ENCODE results near the gene TBC1D22B. TPM values are rescaled to one million over a fixed set of nuclear protein-coding genes. Genes with fewer than 3 reads are reported as not detected.
A peak's percentile ranks its signal among the peaks of the same experiment; 100 is the strongest.

Gene TBC1D22B
- total and polyA plus RNA-seq, 2 donors, result 7.7 to 8.8 TPM

DNA sequence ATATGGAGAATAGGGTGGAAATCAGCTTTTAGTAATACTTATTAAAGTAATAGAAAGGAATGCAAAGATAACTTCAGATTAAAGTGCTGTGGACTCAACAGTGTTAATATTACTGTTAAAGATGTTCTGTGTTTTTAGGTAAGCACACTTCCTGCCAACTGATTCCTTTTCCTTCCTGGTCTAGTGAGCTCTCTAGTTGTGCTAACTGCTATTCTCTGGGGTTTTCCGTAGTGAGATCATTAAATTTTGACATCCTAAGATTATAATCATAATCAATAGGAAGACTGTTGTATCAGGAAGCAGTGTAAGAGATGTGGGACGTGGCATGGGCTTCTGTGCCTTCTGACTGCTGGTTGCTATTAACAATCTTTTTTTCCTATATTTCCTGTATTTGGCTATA is 1.6 kb downstream of the TBC1D22B start:
- 22% methylated on average over 2 of the region's 2 CpGs for WGBS

DNA sequence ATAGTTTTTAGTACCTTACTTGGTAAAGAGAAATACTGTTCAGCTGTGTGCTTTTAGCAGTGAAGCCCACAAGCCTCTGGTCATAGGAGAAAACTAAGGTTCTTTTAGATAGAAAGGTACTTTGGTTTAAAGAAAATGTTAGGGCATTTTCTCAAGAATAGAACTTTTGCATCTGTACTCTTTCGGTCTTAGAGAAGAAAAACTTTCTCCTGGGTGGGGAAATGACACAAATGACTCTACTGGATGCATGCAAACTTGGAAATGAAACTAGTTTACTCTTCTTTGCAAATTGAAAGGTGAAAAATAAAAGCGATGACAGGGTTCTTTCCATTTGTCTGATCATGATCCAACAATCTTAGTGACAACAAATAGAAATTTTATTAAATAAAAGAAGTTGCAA is 2.5 kb downstream of the TBC1D22B start:
- H3K27me3 ChIP-seq (ENCODE audit: control insufficient read depth in 2 of 2, insufficient read depth in 1 of 2, low read length in 1 of 2), result no peaks in the 10 kb centered on the region
- no peaks in the 10 kb centered on the region for H3K9me3 ChIP-seq (ENCODE audit: control insufficient read depth in 2 of 2, insufficient read depth in 1 of 2, low read length in 1 of 2)
- H3K4me3 ChIP-seq (ENCODE audit: low read length in 2 of 2), result no peak overlapping the region
- no peaks in the 10 kb centered on the region for H3K36me3 ChIP-seq (ENCODE audit: control insufficient read depth in 2 of 2, insufficient read depth in 2 of 2, low read length in 1 of 2)
- DNase-seq (ENCODE audit: low read depth in 6 of 9, low spot score in 9 of 9), result no peak
- 78% methylated on average over 2 of the region's 2 CpGs for WGBS
- peaks cover 12 to 36% of the 10 kb centered on the region in 2 donors for H3K4me1 ChIP-seq (ENCODE audit: control insufficient read depth in 2 of 2, insufficient read depth in 2 of 2, low read length in 2 of 2)
- peak overlapping the region in 1 of 2 donors; percentile 79 for H3K27ac ChIP-seq (ENCODE audit: low read depth in 1 of 2, low read length in 1 of 2)

More for the DNA sequence above, 1.6 kb downstream of the TBC1D22B start:
- H3K4me3 ChIP-seq (ENCODE audit: low read length in 2 of 2), result peak overlapping the region in 1 of 2 donors; percentile 81
- no peaks in the 10 kb centered on the region for H3K36me3 ChIP-seq (ENCODE audit: control insufficient read depth in 2 of 2, insufficient read depth in 2 of 2, low read length in 1 of 2)
- peaks cover 12 to 35% of the 10 kb centered on the region in 2 donors for H3K4me1 ChIP-seq (ENCODE audit: control insufficient read depth in 2 of 2, insufficient read depth in 2 of 2, low read length in 2 of 2)
- no peaks in the 10 kb centered on the region for H3K9me3 ChIP-seq (ENCODE audit: control insufficient read depth in 2 of 2, insufficient read depth in 1 of 2, low read length in 1 of 2)
- DNase-seq (ENCODE audit: low read depth in 6 of 9, low spot score in 9 of 9), result no peak
- no peaks in the 10 kb centered on the region for H3K27me3 ChIP-seq (ENCODE audit: control insufficient read depth in 2 of 2, insufficient read depth in 1 of 2, low read length in 1 of 2)
- H3K27ac ChIP-seq (ENCODE audit: low read depth in 1 of 2, low read length in 1 of 2), result peak overlapping the region in 1 of 2 donors; percentile 79

DNA sequence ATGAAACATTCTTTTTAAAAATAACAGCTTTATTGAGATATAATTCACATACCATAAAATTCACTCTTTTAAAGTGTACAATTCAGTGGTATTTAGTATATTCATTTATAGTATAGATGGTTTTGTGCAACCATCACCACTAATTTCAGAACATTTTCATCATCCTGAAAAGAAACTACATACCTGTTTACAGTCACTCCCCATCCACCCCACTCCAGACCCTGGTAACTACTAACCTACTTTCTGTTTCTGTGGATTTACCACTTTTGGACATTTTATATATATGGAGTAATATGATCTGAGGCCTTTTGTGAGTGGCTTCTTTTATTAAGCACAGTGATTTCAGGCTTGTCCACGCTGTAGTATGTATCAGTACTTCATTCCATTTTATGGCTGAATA is 2.9 kb downstream of the TBC1D22B start:
- Histone ChIP-seq H3K27me3 (ENCODE audit: control insufficient read depth in 2 of 2, insufficient read depth in 1 of 2, low read length in 1 of 2) (no peaks in the 10 kb centered on the region), H3K4me3 (ENCODE audit: low read length in 2 of 2) (no peak overlapping the region), H3K9me3 (ENCODE audit: control insufficient read depth in 2 of 2, insufficient read depth in 1 of 2, low read length in 1 of 2) (no peaks in the 10 kb centered on the region), H3K4me1 (ENCODE audit: control insufficient read depth in 2 of 2, insufficient read depth in 2 of 2, low read length in 2 of 2) (peaks cover 15 to 38% of the 10 kb centered on the region in 2 donors), H3K27ac (ENCODE audit: low read depth in 1 of 2, low read length in 1 of 2) (no peak overlapping the region), H3K36me3 (ENCODE audit: control insufficient read depth in 2 of 2, insufficient read depth in 2 of 2, low read length in 1 of 2) (no peaks in the 10 kb centered on the region)
- 99% methylated on average over 1 of the region's 1 CpG for WGBS
- DNase-seq (ENCODE audit: low read depth in 6 of 9, low spot score in 9 of 9), result no peak

DNA sequence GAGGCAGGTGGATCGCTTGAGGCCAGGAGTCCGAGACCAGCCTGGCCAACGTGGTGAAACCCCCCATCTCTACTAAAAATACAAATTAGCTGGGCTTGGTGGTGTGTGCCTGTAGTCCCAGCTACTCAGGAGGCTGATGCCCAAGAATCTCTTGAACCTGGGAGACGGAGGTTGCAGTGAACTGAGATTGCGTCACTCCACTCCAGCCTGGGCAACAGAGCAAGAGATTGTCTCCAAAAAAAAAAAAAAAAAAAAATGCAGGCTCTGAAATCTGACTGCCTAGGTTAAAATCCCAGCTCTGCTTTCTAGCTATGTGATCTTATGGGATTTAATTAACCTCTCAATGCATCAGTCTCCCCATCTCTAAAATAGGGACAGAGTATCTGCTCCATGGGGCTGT is 3.6 kb downstream of the TBC1D22B start:
- no peaks in the 10 kb centered on the region for H3K9me3 ChIP-seq (ENCODE audit: control insufficient read depth in 2 of 2, insufficient read depth in 1 of 2, low read length in 1 of 2)
- H3K27me3 ChIP-seq (ENCODE audit: control insufficient read depth in 2 of 2, insufficient read depth in 1 of 2, low read length in 1 of 2), result no peaks in the 10 kb centered on the region
- no peak overlapping the region for H3K27ac ChIP-seq (ENCODE audit: low read depth in 1 of 2, low read length in 1 of 2)
- no peak for DNase-seq (ENCODE audit: low read depth in 6 of 9, low spot score in 9 of 9)
- H3K4me1 ChIP-seq (ENCODE audit: control insufficient read depth in 2 of 2, insufficient read depth in 2 of 2, low read length in 2 of 2), result peaks cover 15 to 38% of the 10 kb centered on the region in 2 donors
- H3K36me3 ChIP-seq (ENCODE audit: control insufficient read depth in 2 of 2, insufficient read depth in 2 of 2, low read length in 1 of 2), result no peaks in the 10 kb centered on the region
- H3K4me3 ChIP-seq (ENCODE audit: low read length in 2 of 2), result no peak overlapping the region
- 98% methylated on average over 5 of the region's 5 CpGs for WGBS

DNA sequence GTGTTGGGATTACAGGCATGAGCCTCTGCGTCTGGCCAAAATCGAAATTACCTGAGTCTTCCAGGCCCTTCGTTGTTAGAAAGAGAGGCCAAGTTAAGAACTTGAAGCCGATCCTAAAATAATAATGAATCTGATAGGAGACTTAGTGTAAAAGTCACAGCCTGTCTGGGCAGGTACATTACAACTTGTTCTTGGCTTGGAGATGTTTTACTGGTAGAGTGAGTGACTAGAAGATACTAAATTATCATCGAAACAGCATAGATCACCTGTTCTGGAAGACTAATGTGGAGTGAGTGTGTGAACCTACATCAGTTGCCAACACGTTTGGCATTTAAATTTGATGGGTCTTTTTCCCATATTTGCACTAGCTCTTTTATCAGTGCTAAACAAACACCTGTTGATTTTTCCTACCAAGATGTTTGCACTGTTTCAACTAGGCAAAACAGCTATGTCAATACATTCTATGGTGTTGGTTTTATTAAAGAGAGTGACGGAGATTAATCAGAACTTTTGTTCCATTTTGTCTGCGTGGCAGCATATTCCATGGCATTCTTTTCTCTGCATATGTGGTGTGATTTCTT is 5.0 kb downstream of the TBC1D22B start:
- no peak for DNase-seq (ENCODE audit: low read depth in 6 of 9, low spot score in 9 of 9)
- Histone ChIP-seq H3K27me3 (ENCODE audit: control insufficient read depth in 2 of 2, insufficient read depth in 1 of 2, low read length in 1 of 2) (no peaks in the 10 kb centered on the region), H3K27ac (ENCODE audit: low read depth in 1 of 2, low read length in 1 of 2) (peak overlapping the region in 1 of 2 donors; percentile 68), H3K9me3 (ENCODE audit: control insufficient read depth in 2 of 2, insufficient read depth in 1 of 2, low read length in 1 of 2) (peaks cover 0 to 4% of the 10 kb centered on the region in 2 donors), H3K36me3 (ENCODE audit: control insufficient read depth in 2 of 2, insufficient read depth in 2 of 2, low read length in 1 of 2) (no peaks in the 10 kb centered on the region), H3K4me3 (ENCODE audit: low read length in 2 of 2) (no peak overlapping the region), H3K4me1 (ENCODE audit: control insufficient read depth in 2 of 2, insufficient read depth in 2 of 2, low read length in 2 of 2) (peaks cover 9 to 33% of the 10 kb centered on the region in 2 donors)
- 82% methylated on average over 8 of the region's 8 CpGs for WGBS

DNA sequence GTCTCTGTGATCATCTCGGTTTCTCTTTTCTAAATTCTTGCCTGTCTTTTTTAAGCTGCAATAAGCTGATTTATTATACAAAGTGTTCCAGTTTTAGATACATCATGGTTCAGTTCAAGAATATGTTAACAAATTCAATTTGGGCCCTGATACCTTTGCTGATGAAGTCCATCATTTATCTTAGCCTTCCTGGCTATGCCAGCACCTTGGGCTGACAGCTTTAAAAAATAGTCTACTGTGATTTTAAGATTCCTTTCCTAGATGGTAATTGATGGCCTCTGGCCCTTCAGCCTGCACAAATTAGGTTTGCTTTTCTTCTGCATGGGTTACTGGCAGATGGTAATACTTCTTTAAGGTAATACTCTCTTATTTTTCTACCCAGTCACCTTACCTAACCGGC is 7.4 kb downstream of the TBC1D22B start:
- no peak overlapping the region for H3K4me3 ChIP-seq (ENCODE audit: low read length in 2 of 2)
- H3K27me3 ChIP-seq (ENCODE audit: control insufficient read depth in 2 of 2, insufficient read depth in 1 of 2, low read length in 1 of 2), result no peaks in the 10 kb centered on the region
- 91% methylated on average over 2 of the region's 2 CpGs for WGBS
- H3K9me3 ChIP-seq (ENCODE audit: control insufficient read depth in 2 of 2, insufficient read depth in 1 of 2, low read length in 1 of 2), result peaks cover 0 to 4% of the 10 kb centered on the region in 2 donors
- no peak for DNase-seq (ENCODE audit: low read depth in 6 of 9, low spot score in 9 of 9)
- peaks cover 3 to 17% of the 10 kb centered on the region in 2 donors for H3K36me3 ChIP-seq (ENCODE audit: control insufficient read depth in 2 of 2, insufficient read depth in 2 of 2, low read length in 1 of 2)
- H3K27ac ChIP-seq (ENCODE audit: low read depth in 1 of 2, low read length in 1 of 2), result no peak overlapping the region
- H3K4me1 ChIP-seq (ENCODE audit: control insufficient read depth in 2 of 2, insufficient read depth in 2 of 2, low read length in 2 of 2), result peaks cover 3 to 18% of the 10 kb centered on the region in 2 donors

DNA sequence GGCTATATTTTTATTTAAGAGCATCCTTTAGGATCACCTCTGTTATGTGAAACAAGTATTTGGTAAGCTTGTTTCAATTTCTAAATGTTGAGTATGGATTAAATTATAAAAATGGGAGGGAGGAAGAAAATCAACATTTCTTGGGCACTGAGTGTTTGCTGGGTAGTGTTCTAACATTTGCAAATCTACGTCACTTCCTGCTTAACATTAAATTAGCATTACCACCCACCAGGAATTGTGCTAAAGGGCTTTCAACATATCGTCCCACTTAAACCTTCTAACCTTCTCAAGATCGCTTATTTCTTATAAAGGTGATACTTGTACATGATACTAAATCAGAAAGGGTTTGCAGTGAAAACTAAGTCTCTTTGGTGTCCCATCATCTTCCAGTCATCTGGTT is 8.3 kb downstream of the TBC1D22B start:
- 98% methylated on average over 3 of the region's 3 CpGs for WGBS
- Histone ChIP-seq H3K27ac (ENCODE audit: low read depth in 1 of 2, low read length in 1 of 2) (no peak overlapping the region), H3K4me1 (ENCODE audit: control insufficient read depth in 2 of 2, insufficient read depth in 2 of 2, low read length in 2 of 2) (peaks cover 3 to 18% of the 10 kb centered on the region in 2 donors), H3K36me3 (ENCODE audit: control insufficient read depth in 2 of 2, insufficient read depth in 2 of 2, low read length in 1 of 2) (peaks cover 8 to 20% of the 10 kb centered on the region in 2 donors), H3K27me3 (ENCODE audit: control insufficient read depth in 2 of 2, insufficient read depth in 1 of 2, low read length in 1 of 2) (no peaks in the 10 kb centered on the region), H3K9me3 (ENCODE audit: control insufficient read depth in 2 of 2, insufficient read depth in 1 of 2, low read length in 1 of 2) (peaks cover 0 to 4% of the 10 kb centered on the region in 2 donors), H3K4me3 (ENCODE audit: low read length in 2 of 2) (no peak overlapping the region)
- no peak for DNase-seq (ENCODE audit: low read depth in 6 of 9, low spot score in 9 of 9)

DNA sequence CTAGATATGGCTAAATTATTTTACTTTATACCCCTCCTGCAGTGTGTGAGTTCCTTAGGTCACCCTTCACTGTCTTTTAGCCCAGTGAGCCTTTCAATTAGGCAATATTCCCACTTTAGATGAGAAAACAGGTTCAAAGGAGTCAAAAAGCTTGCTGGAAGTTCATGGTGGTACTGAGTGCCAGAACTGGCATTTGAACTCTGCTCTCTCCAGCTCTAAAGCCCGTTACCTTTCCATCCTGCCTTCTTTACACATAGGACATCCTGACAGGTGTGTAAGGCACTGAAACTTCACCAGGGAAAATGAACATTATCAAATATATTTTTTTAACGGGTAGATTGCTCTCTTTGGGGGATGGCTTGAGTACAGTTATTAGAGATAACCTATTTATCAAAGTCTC is 11.5 kb downstream of the TBC1D22B start:
- peaks cover 9 to 22% of the 10 kb centered on the region in 2 donors for H3K4me1 ChIP-seq (ENCODE audit: control insufficient read depth in 2 of 2, insufficient read depth in 2 of 2, low read length in 2 of 2)
- H3K4me3 ChIP-seq (ENCODE audit: low read length in 2 of 2), result no peak overlapping the region
- H3K9me3 ChIP-seq (ENCODE audit: control insufficient read depth in 2 of 2, insufficient read depth in 1 of 2, low read length in 1 of 2), result peaks cover 0 to 4% of the 10 kb centered on the region in 2 donors
- no peaks in the 10 kb centered on the region for H3K27me3 ChIP-seq (ENCODE audit: control insufficient read depth in 2 of 2, insufficient read depth in 1 of 2, low read length in 1 of 2)
- peaks cover 10 to 26% of the 10 kb centered on the region in 2 donors for H3K36me3 ChIP-seq (ENCODE audit: control insufficient read depth in 2 of 2, insufficient read depth in 2 of 2, low read length in 1 of 2)
- WGBS, result 93% methylated on average over 2 of the region's 2 CpGs
- DNase-seq (ENCODE audit: low read depth in 6 of 9, low spot score in 9 of 9), result no peak
- no peak overlapping the region for H3K27ac ChIP-seq (ENCODE audit: low read depth in 1 of 2, low read length in 1 of 2)

DNA sequence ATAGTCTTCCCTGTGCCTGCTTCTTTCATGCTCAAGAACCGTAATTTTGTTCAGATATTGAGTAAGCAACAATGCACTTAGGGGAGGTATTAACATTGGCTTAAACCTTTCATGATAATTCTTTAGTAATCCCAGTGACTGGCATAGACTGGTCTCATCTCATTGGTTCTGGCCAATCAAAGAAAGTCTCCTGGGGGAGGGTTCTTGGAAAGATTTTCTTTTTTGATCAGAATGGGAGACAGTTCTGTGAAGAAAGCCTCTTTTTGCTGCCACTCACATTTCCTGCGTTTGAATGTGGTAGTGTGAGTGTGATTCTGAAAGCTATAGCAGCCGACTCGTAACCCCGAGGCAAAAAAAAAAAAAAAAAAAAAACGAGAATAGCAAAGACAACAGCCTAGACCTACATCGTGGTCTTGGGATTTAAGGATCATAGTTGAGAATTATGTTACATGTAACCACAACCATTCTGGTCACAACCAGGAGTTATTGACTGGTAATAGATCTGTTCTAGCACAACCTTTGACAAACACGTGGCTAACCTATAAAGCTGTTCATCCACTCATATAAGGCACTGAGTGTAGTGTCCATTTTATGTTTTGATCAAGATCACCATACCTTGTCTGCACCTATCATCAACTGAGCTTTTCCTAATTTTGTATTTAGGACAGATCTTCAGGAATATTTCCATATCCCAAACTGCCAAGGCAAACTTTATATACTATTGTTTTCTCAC is 15.4 kb downstream of the TBC1D22B start:
- no peaks in the 10 kb centered on the region for H3K9me3 ChIP-seq (ENCODE audit: control insufficient read depth in 2 of 2, insufficient read depth in 1 of 2, low read length in 1 of 2)
- H3K27ac ChIP-seq (ENCODE audit: low read depth in 1 of 2, low read length in 1 of 2), result peak overlapping the region in 1 of 2 donors; percentile 80
- peak in 2 of 9 donors; percentile 34 to 75 for DNase-seq (ENCODE audit: low read depth in 6 of 9, low spot score in 9 of 9)
- peaks cover 28 to 55% of the 10 kb centered on the region in 2 donors for H3K4me1 ChIP-seq (ENCODE audit: control insufficient read depth in 2 of 2, insufficient read depth in 2 of 2, low read length in 2 of 2)
- H3K36me3 ChIP-seq (ENCODE audit: control insufficient read depth in 2 of 2, insufficient read depth in 2 of 2, low read length in 1 of 2), result peaks cover 10 to 23% of the 10 kb centered on the region in 2 donors
- no peak overlapping the region for H3K4me3 ChIP-seq (ENCODE audit: low read length in 2 of 2)
- no peaks in the 10 kb centered on the region for H3K27me3 ChIP-seq (ENCODE audit: control insufficient read depth in 2 of 2, insufficient read depth in 1 of 2, low read length in 1 of 2)
- 48% methylated on average over 8 of the region's 8 CpGs for WGBS
